ENCODE measurements around the gene SLC44A1.

DNA sequence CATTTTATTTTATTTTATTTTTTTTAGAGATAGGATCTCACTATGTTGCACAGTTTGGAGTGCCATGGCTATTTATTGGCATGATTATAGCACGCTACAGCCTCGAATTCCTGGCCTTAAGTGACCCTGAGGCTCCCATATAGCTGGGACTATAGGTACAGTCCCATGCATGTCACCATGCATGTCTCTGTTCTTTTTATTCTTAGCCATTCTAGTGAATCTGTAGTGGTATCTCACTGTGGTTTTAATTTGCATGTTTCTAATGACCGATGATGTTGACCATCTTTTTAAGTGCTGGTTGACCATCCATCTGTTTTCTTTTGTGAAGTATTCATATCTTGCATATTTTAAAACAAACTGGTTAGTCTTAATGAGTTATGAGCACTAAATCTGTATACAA lies 76.1 kb downstream of the SLC44A1 start:
- TF ChIP-seq, protein P1, sequence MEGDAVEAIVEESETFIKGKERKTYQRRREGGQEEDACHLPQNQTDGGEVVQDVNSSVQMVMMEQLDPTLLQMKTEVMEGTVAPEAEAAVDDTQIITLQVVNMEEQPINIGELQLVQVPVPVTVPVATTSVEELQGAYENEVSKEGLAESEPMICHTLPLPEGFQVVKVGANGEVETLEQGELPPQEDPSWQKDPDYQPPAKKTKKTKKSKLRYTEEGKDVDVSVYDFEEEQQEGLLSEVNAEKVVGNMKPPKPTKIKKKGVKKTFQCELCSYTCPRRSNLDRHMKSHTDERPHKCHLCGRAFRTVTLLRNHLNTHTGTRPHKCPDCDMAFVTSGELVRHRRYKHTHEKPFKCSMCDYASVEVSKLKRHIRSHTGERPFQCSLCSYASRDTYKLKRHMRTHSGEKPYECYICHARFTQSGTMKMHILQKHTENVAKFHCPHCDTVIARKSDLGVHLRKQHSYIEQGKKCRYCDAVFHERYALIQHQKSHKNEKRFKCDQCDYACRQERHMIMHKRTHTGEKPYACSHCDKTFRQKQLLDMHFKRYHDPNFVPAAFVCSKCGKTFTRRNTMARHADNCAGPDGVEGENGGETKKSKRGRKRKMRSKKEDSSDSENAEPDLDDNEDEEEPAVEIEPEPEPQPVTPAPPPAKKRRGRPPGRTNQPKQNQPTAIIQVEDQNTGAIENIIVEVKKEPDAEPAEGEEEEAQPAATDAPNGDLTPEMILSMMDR (IDR thresholded peaks at IDR 0.05; ENCODE audit: low read length), result no peak
- TF ChIP-seq EZH2 (IDR thresholded peaks at IDR 0.05; ENCODE audit: borderline replicate concordance, low read length), result no peak

Measured in OCI-LY1 (cell line).